ENCODE measurements around the gene MEI1. TPM values are rescaled to one million over a fixed set of nuclear protein-coding genes. Genes with fewer than 3 reads are reported as not detected.

MEI1 gene
- total RNA-seq, 1 experiment from 2014 or later: 0.61 TPM

DNA sequence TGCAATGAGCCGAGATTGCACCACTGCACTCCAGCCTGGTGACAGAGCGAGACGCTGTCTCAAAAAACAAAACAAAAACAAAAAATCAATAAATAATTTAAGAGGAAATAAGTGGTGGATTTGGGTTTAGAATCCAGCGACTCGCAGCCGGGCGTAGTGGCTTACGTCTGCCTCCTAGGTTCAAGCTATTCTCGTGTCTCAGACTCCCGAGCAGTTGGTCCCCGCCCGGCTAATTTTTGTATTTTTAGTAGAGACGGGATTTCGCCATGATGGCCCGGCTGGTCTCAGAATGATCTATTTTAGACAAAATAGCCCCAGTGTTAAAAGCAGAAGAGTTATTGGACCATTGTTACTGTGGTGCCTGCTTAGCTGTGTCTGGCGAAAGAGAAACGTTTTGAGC is 40.4 kb upstream of the MEI1 start:
- Histone ChIP-seq H3K27me3 (ENCODE audit: insufficient read depth, low read depth) (no peaks in the 10 kb centered on the region), H3K9me3 (ENCODE audit: insufficient read depth, low read depth) (no peaks in the 10 kb centered on the region), H3K4me3 (no peak overlapping the region), H3K36me3 (ENCODE audit: low read depth) (peaks cover 86% of the 10 kb centered on the region), H3K79me2 (ENCODE audit: low read depth) (no peaks in the 10 kb centered on the region), H3F3A (ENCODE audit: insufficient read depth, low read depth) (peaks cover 77% of the 10 kb centered on the region; the same call in 1 of the 2 replicates), H4K20me1 (ENCODE audit: insufficient read depth) (peaks cover 4% of the 10 kb centered on the region; the same call in 1 of the 2 replicates), H3K9me2 (ENCODE audit: insufficient read depth) (no peaks in the 10 kb centered on the region), H2AFZ (no peak overlapping the region), H3K27ac (no peak overlapping the region), H3K4me1 (replicated peaks; ENCODE audit: insufficient read depth) (no peaks in the 10 kb centered on the region), H3K4me2 (no peak overlapping the region)
- TF ChIP-seq, protein P1, sequence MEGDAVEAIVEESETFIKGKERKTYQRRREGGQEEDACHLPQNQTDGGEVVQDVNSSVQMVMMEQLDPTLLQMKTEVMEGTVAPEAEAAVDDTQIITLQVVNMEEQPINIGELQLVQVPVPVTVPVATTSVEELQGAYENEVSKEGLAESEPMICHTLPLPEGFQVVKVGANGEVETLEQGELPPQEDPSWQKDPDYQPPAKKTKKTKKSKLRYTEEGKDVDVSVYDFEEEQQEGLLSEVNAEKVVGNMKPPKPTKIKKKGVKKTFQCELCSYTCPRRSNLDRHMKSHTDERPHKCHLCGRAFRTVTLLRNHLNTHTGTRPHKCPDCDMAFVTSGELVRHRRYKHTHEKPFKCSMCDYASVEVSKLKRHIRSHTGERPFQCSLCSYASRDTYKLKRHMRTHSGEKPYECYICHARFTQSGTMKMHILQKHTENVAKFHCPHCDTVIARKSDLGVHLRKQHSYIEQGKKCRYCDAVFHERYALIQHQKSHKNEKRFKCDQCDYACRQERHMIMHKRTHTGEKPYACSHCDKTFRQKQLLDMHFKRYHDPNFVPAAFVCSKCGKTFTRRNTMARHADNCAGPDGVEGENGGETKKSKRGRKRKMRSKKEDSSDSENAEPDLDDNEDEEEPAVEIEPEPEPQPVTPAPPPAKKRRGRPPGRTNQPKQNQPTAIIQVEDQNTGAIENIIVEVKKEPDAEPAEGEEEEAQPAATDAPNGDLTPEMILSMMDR (conservative IDR thresholded peaks at IDR 0.05): no peak
- no peak for TF ChIP-seq EZH2 (IDR thresholded peaks at IDR 0.05; ENCODE audit: low read depth)
- CTCF ChIA-PET: no interaction called here
- POLR2A ChIA-PET (ENCODE audit: unreplicated experiment): no interaction called here
- intact Hi-C loops (cut with micrococcal nuclease; ENCODE audit: unreplicated experiment): no loop called here
- no TSS peak for BruUV-seq (replicated peaks)
- DNase-seq: no peak

DNA sequence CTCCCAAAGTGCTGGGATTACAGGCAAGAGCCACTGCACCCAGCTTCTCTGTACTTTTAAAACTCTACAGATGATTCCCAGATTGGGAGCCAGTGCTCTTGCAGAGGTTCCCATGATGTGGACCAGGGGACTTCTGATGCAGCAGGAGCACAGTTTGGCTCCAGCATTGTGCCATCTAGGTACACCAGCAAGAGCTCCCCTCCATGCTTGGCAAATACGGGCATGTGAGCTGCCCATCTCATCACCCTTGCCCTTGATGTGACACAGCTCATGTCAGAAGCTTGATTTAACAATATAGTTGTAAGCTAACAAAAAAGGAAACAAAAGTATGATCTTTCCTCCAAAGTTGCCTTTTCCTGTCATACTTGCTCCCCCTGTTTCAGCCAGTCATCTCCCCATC is 39.4 kb upstream of the MEI1 start:
- H4K20me1 ChIP-seq (ENCODE audit: insufficient read depth): peaks cover 4% of the 10 kb centered on the region; the same call in 1 of the 2 replicates
- intact Hi-C loops (cut with micrococcal nuclease; ENCODE audit: unreplicated experiment): no loop called here
- H2AFZ ChIP-seq: no peak overlapping the region

DNA sequence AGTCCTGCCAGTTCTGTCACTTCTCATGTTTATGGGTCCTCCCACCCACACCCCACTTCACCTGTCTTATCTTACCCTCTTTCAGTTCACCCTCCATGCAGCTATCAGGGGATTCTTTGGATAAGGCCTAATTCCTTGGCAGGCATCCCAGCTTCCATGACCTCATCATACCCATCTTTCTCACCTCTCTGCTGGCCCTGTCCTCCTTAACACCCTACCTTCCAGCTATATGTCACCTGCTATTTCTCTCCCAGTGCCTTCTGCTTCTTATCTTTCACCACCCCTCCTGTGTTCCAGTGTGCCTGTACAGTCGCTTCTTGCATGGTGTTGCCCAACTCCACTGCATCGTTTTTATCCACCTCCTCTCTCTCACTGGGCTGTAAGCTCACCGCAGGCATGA is 38.9 kb upstream of the MEI1 start:
- H3K27ac ChIP-seq: no peak overlapping the region
- no peaks in the 10 kb centered on the region for H3K4me1 ChIP-seq (replicated peaks; ENCODE audit: insufficient read depth)
- no peaks in the 10 kb centered on the region for H3K9me2 ChIP-seq (ENCODE audit: insufficient read depth)
- H3K27me3 ChIP-seq (ENCODE audit: insufficient read depth, low read depth): no peaks in the 10 kb centered on the region
- H3K79me2 ChIP-seq (ENCODE audit: low read depth): no peaks in the 10 kb centered on the region
- ChIA-PET POLR2A (ENCODE audit: unreplicated experiment) (interaction anchor here (0.7 kb wide), 1 partner anchor 140 kb away, joined by 5 read pairs; no protein-coding TSS in a partner anchor), CTCF (no interaction called here)
- BruUV-seq (replicated peaks): no TSS peak
- TF ChIP-seq, protein P1 (conservative IDR thresholded peaks at IDR 0.05): no peak
- TF ChIP-seq EZH2 (IDR thresholded peaks at IDR 0.05; ENCODE audit: low read depth): no peak
- no peak overlapping the region for H3K4me3 ChIP-seq
- no peaks in the 10 kb centered on the region for H3K9me3 ChIP-seq (ENCODE audit: insufficient read depth, low read depth)
- intact Hi-C loops (cut with micrococcal nuclease; ENCODE audit: unreplicated experiment): no loop called here
- peaks cover 4% of the 10 kb centered on the region; the same call in 1 of the 2 replicates for H4K20me1 ChIP-seq (ENCODE audit: insufficient read depth)
- DNase-seq: no peak
- peaks cover 89% of the 10 kb centered on the region for H3F3A ChIP-seq (ENCODE audit: insufficient read depth, low read depth)
- peaks cover 75% of the 10 kb centered on the region for H3K36me3 ChIP-seq (ENCODE audit: low read depth)
- no peak overlapping the region for H3K4me2 ChIP-seq
- H2AFZ ChIP-seq: no peak overlapping the region

More for the DNA sequence above, 39.4 kb upstream of the MEI1 start:
- Histone ChIP-seq H3K4me2 (no peak overlapping the region), H3K36me3 (ENCODE audit: low read depth) (peaks cover 80% of the 10 kb centered on the region), H3K9me2 (ENCODE audit: insufficient read depth) (no peaks in the 10 kb centered on the region), H3K27ac (no peak overlapping the region), H3F3A (ENCODE audit: insufficient read depth, low read depth) (peaks cover 84% of the 10 kb centered on the region), H3K4me1 (replicated peaks; ENCODE audit: insufficient read depth) (no peaks in the 10 kb centered on the region), H3K4me3 (no peak overlapping the region), H3K9me3 (ENCODE audit: insufficient read depth, low read depth) (no peaks in the 10 kb centered on the region), H3K79me2 (ENCODE audit: low read depth) (no peaks in the 10 kb centered on the region), H3K27me3 (ENCODE audit: insufficient read depth, low read depth) (no peaks in the 10 kb centered on the region)
- ChIA-PET POLR2A (ENCODE audit: unreplicated experiment) (interaction anchor here (0.6 to 0.7 kb wide), 2 partner anchors 40 to 140 kb away, joined by 5 read pairs; no protein-coding TSS in a partner anchor), CTCF (no interaction called here)
- BruUV-seq (replicated peaks): no TSS peak
- TF ChIP-seq EZH2 (IDR thresholded peaks at IDR 0.05; ENCODE audit: low read depth): no peak
- TF ChIP-seq, protein P1 (conservative IDR thresholded peaks at IDR 0.05): no peak
- DNase-seq: no peak
